ENCODE measurements around the gene LRTM1. TPM values are rescaled to one million over a fixed set of nuclear protein-coding genes. Genes with fewer than 3 reads are reported as not detected.

LRTM1 gene
- total RNA-seq, 4 donors from 2014 or later = not detected

- no peaks in the 10 kb centered on the region for H3K9me3 ChIP-seq
- H3K36me3 ChIP-seq = no peaks in the 10 kb centered on the region
- H3K4me3 ChIP-seq = no peak overlapping the region
- 76 to 77% methylated on average over 6 to 7 of the region's 7 CpGs for WGBS, 2 donors (ENCODE audit: low coverage in 1 of 2)
- intact Hi-C loops (cut with DNase I; ENCODE audit: low total_unique reads) (no loop called here), in situ Hi-C loops (cut with MboI; ENCODE audit: low pct_ligation_motif_present in 1 of 4, low pct_unique_long_range_greater_than_20kb in 1 of 4, low sequenced_read_pairs in 3 of 4) (no loop called here)
- no peak for DNase-seq
- no peaks in the 10 kb centered on the region for H3K27me3 ChIP-seq
- H3K4me1 ChIP-seq = peaks cover 0 to 4% (median 0%) of the 10 kb centered on the region in 4 donors
- H3K27ac ChIP-seq = no peak overlapping the region
- no peak for TF ChIP-seq POLR2A (IDR thresholded peaks at IDR 0.05)
- TF ChIP-seq EP300 (IDR thresholded peaks at IDR 0.05; ENCODE audit: low read depth) = no peak
- TF ChIP-seq POLR2AphosphoS5 (IDR thresholded peaks at IDR 0.05) = no peak
- TF ChIP-seq CTCF (IDR thresholded peaks at IDR 0.05) = no peak
Measured at GRCh38 chr3:54878145-54878544, 49.7 kb downstream of the LRTM1 start.

- WGBS, 2 donors (ENCODE audit: low coverage in 1 of 2) = 89 to 96% methylated on average over 4 of the region's 4 CpGs
Measured at GRCh38 chr3:54877730-54878129, 50.1 kb downstream of the LRTM1 start.

GRCh38 chr3:54876694-54877093, 51.2 kb downstream of the LRTM1 start:
- Histone ChIP-seq H3K9me3 (no peaks in the 10 kb centered on the region), H3K27ac (no peak overlapping the region), H3K27me3 (no peaks in the 10 kb centered on the region), H3K4me1 (no peaks in the 10 kb centered on the region), H3K36me3 (no peaks in the 10 kb centered on the region), H3K4me3 (no peak overlapping the region)
- 82% methylated on average over 5 of the region's 5 CpGs for WGBS, 2 donors (ENCODE audit: low coverage in 1 of 2)
- no peak for DNase-seq
- in situ Hi-C loops (cut with MboI; ENCODE audit: low pct_ligation_motif_present in 1 of 4, low pct_unique_long_range_greater_than_20kb in 1 of 4, low sequenced_read_pairs in 3 of 4) = no loop called here
- TF ChIP-seq CTCF (IDR thresholded peaks at IDR 0.05) (no peak), EP300 (IDR thresholded peaks at IDR 0.05; ENCODE audit: low read depth) (no peak), POLR2AphosphoS5 (IDR thresholded peaks at IDR 0.05) (no peak), POLR2A (IDR thresholded peaks at IDR 0.05) (no peak)
- intact Hi-C loops (cut with DNase I; ENCODE audit: low total_unique reads) = no loop called here

More at GRCh38 chr3:54877730-54878129, 50.1 kb downstream of the LRTM1 start:
- no peak overlapping the region for H3K27ac ChIP-seq
- H3K27me3 ChIP-seq = no peaks in the 10 kb centered on the region
- DNase-seq = no peak
- no peak for TF ChIP-seq EP300 (IDR thresholded peaks at IDR 0.05; ENCODE audit: low read depth)
- no peak for TF ChIP-seq CTCF (IDR thresholded peaks at IDR 0.05)
- no peak for TF ChIP-seq POLR2AphosphoS5 (IDR thresholded peaks at IDR 0.05)
- TF ChIP-seq POLR2A (IDR thresholded peaks at IDR 0.05) = no peak
- H3K4me3 ChIP-seq = no peak overlapping the region
- no peaks in the 10 kb centered on the region for H3K36me3 ChIP-seq
- no peaks in the 10 kb centered on the region for H3K9me3 ChIP-seq
- in situ Hi-C loops (cut with MboI; ENCODE audit: low pct_ligation_motif_present in 1 of 4, low pct_unique_long_range_greater_than_20kb in 1 of 4, low sequenced_read_pairs in 3 of 4) = no loop called here
- peaks cover 0 to 4% (median 0%) of the 10 kb centered on the region in 4 donors for H3K4me1 ChIP-seq
- intact Hi-C loops (cut with DNase I; ENCODE audit: low total_unique reads) = no loop called here

- Histone ChIP-seq H3K27me3 (no peaks in the 10 kb centered on the region), H3K4me3 (no peak overlapping the region), H3K9me3 (no peaks in the 10 kb centered on the region), H3K27ac (no peak overlapping the region), H3K4me1 (no peaks in the 10 kb centered on the region), H3K36me3 (no peaks in the 10 kb centered on the region)
- in situ Hi-C loops (cut with MboI; ENCODE audit: low pct_ligation_motif_present in 1 of 4, low pct_unique_long_range_greater_than_20kb in 1 of 4, low sequenced_read_pairs in 3 of 4) (no loop called here), intact Hi-C loops (cut with DNase I; ENCODE audit: low total_unique reads) (no loop called here)
- WGBS, 2 donors (ENCODE audit: low coverage in 1 of 2) = 75 to 85% methylated on average over 4 to 8 of the region's 8 CpGs
- DNase-seq = no peak
- no peak for TF ChIP-seq POLR2A (IDR thresholded peaks at IDR 0.05)
- no peak for TF ChIP-seq POLR2AphosphoS5 (IDR thresholded peaks at IDR 0.05)
- TF ChIP-seq CTCF (IDR thresholded peaks at IDR 0.05) = no peak
- TF ChIP-seq EP300 (IDR thresholded peaks at IDR 0.05; ENCODE audit: low read depth) = no peak
Measured at GRCh38 chr3:54875596-54876268, 52.1 kb downstream of the LRTM1 start.
